GM18519 (cell line): Measurements from ENCODE around the gene STK36.

Experiments used
- ATAC-seq: cut with Tn5 transposase; IDR thresholded peaks from one replicate; pipeline ENCODE4 v1.9.1; 2021; ENCODE audit warnings: mild to moderate bottlenecking, moderate library complexity; ENCODE audit not compliant: unreplicated experiment, low FRiP score

STK36 gene, protein sequence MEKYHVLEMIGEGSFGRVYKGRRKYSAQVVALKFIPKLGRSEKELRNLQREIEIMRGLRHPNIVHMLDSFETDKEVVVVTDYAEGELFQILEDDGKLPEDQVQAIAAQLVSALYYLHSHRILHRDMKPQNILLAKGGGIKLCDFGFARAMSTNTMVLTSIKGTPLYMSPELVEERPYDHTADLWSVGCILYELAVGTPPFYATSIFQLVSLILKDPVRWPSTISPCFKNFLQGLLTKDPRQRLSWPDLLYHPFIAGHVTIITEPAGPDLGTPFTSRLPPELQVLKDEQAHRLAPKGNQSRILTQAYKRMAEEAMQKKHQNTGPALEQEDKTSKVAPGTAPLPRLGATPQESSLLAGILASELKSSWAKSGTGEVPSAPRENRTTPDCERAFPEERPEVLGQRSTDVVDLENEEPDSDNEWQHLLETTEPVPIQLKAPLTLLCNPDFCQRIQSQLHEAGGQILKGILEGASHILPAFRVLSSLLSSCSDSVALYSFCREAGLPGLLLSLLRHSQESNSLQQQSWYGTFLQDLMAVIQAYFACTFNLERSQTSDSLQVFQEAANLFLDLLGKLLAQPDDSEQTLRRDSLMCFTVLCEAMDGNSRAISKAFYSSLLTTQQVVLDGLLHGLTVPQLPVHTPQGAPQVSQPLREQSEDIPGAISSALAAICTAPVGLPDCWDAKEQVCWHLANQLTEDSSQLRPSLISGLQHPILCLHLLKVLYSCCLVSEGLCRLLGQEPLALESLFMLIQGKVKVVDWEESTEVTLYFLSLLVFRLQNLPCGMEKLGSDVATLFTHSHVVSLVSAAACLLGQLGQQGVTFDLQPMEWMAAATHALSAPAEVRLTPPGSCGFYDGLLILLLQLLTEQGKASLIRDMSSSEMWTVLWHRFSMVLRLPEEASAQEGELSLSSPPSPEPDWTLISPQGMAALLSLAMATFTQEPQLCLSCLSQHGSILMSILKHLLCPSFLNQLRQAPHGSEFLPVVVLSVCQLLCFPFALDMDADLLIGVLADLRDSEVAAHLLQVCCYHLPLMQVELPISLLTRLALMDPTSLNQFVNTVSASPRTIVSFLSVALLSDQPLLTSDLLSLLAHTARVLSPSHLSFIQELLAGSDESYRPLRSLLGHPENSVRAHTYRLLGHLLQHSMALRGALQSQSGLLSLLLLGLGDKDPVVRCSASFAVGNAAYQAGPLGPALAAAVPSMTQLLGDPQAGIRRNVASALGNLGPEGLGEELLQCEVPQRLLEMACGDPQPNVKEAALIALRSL (N-terminal part only)

DNA sequence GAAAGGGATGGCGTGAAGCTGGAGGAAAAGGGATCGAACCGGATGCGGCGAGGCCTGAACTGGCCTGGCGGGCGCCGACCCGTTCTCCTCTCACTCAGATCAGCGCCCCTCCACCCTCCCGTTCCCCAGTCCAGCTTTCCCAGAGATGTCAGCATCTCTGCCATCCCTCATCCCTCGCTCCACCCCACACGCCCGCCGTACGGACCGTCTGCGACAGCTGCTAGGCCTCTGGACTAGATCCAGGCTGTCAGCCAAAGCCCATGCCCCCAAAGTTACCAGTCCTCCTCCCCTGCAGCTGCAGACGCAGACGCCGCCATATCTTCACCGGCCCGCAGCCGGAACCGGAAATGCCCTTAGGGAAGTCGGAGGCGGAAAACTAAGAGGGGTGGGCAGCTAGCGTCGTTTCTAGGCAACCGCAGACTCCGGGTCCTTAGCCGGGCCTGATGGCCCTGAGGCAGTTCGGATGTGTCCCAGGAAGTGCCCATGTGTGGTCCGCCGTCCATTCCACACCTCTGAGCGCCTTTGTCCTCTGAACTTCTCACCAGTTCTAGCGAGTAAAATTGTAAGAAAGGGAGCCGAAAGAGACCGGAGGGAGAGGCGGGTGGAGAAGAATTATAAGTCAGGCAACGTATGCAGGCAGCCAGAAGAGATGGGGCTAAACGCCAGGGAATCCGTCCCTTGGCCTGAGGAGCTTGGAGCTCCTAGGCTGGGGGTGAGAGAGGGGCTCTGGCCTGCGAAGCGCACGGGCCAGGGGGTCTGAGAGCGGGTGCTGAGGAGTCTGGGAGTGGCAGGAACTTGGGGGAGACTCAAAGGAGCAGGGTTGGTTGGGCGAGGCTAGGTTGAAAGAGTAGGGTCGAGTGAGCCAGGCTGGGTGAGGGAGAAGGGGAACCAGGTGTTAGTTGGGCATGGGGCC, at the start of gene STK36, which contains the start of gene RNF25:
TSS of gene STK36 (plus strand) at position 433 of the 913 bp plus-strand sequence. CDS start 744 bp downstream, outside the sequence.
TSS of gene RNF25 (minus strand) at position 349 of the 913 bp plus-strand sequence. CDS start at position 317, 32 bp downstream.
- ATAC-seq = peak; percentile 72

DNA sequence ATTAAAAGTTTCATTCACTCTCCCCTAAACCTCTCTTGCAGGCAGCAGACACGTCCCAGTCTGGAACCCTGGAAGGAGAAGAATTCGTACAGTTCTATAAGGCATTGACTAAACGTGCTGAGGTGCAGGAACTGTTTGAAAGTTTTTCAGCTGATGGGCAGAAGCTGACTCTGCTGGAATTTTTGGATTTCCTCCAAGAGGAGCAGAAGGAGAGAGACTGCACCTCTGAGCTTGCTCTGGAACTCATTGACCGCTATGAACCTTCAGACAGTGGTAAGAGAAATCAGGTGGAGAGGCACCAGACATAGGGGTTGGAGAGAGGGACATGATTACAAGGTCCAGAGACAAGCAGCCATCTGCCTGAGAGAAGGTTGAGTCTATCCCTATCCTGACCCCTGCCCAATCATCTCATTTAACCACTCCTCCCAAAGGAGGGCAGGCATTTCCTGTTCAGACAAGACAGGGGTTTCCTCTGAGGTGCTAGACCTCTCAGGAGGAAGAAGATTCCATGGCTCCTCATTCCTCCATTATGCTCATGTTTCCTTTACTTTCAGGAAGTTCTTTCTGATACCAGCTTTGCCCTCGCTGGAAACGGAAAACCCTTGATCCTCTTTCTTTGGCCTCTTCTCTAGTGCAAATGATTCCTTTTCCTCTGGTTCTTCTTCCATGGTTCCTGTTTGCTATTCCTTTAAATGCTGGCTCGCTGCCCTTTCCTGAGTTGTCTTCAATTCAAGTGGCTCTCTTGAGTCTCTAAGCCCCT, 49.1 kb upstream of the STK36 start:
- ATAC-seq = no peak

DNA sequence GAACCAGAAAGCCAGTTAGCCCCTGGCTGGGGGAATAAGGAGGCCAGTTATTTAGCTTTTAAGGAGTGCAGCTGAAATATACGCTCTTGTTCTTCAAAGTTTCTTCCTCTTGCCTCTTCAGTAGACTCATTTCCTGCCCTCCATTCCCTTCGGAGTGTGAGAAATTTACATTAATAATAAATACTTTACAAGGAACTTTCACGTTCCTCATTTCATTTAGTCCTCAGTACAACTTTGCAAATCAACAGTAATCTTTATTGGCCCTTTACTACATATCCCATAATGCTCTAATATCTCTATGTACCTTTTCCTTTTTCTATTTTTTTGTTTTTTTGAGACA, 48.5 kb upstream of the STK36 start:
- no peak for ATAC-seq

DNA sequence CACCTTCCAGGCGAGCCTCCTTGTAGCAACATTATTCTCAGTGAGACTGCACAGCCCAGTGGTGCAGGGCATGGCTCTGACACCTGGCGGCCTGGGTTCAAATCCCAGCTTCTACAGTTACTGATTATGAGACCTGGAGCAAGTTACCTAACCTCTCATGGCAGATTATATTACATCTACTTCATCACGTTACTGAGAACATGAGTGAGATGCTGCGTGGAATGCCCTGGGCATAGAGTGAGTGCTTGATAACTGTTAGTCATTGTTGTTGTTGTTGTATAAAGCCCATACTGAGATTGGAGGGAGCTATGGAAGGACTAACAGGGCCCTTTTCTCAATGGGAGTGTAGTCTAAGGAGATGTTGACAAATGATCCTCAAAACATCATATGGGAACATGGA, 45.5 kb upstream of the STK36 start:
- no peak for ATAC-seq

DNA sequence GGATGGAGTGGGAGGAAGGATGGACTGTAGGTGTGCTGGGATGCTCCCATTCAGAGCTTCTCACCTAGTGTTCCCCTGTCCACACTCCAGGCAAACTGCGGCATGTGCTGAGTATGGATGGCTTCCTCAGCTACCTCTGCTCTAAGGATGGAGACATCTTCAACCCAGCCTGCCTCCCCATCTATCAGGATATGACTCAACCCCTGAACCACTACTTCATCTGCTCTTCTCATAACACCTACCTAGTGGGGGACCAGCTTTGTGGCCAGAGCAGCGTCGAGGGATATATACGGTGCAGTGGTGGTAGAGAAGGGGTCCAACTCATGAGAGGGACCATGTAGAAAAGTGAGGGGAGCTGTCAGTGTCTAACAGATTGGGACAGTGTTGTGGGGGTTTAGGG, 43.9 kb upstream of the STK36 start:
- no peak for ATAC-seq

DNA sequence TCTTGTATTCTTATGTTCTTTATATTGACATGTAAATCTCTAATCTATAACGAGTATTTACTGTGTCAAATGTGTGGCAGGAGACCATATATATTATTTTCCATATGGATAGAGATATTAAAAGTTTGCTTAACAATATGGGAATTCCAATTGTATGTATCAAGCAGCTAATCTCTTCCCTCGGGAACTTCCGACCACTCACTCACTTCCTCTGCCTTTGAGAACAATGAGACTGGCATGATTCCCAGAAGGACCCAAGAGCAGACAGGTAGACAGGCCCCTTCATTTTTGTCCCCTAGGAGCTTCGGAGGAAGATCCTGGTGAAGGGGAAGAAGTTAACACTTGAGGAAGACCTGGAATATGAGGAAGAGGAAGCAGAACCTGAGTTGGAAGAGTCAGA, 40.0 kb upstream of the STK36 start:
- no peak for ATAC-seq

DNA sequence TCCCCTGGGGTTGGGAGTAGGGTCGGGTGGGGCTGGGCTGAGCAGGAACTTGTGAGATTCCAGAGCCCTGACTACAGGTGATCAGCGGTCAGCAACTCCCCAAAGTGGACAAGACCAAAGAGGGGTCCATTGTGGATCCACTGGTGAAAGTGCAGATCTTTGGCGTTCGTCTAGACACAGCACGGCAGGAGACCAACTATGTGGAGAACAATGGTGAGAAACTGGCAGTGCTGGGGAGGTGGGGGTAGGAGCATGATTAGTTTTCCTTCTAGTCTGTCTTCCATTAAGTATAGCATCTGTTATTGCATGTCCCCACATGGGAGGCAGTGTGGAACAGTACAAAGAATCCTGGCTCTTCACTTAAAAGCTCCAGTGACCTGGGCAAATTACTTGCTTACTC, 36.2 kb upstream of the STK36 start:
- ATAC-seq = no peak

DNA sequence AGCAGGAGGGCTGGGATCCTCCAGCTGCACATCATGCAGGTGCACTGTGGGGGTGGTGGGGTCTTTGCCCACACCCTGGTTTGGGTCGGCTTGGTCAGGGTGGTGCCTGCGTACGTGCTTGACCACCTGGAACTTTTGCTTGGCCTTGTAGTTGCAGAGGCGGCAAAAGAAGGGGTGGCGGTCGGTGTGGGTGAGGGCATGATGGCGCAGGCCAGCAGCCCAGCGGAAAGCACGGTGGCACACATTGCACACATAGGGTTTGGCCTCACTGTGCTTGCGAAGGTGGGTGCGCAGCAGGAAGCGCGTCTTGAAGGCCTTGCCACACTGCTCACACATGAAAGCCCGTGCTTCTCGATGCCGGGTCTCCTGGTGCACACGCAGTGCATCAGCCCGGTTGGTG, 33.5 kb upstream of the STK36 start:
- no peak for ATAC-seq

DNA sequence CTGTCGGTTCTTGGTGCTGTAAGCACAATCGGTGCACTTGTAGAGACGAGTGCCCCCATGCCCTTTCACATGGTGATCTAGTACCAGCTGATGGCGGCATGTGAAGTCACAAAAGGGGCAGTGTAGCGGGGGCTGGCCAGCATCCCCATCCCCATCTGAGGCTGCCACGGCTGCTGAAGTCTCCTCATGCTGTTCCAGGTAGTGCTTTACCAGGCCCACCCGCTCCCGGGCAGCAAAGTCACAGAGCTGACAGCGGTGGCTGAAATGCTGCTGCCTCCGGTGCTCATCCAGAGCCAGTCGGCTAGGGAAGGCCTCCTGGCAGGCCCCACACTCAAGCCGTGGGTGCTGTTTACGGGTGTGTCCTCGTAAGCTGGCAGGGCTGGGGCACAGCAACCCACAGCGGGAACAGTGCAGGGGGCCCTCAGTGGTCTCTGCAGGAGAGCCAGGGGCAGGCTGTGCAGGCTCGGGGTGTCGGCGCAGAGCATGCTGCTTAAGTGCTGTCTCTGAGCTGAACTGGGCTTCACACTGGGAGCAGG, 29.7 kb upstream of the STK36 start:
- no peak for ATAC-seq

DNA sequence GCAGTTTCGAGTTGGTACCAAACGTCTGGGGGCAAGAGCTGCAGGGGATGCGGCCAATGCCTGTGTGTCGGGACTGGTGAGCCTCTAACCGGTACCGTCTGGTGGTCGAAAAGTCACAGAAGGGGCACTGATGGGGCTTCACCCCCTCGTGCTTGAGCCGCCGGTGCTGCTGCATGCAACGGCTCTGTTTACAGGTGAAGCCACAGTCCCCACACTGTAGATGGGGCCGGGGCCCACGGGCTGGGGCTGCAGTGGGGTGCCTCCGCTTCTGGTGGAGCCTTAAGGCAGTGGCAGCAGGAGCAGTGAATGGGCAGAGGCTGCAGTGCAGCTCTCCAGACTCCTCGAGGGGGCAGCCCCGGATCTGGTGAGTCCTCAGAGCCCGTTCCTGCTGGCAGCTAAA, 29.1 kb upstream of the STK36 start:
- no peak for ATAC-seq

DNA sequence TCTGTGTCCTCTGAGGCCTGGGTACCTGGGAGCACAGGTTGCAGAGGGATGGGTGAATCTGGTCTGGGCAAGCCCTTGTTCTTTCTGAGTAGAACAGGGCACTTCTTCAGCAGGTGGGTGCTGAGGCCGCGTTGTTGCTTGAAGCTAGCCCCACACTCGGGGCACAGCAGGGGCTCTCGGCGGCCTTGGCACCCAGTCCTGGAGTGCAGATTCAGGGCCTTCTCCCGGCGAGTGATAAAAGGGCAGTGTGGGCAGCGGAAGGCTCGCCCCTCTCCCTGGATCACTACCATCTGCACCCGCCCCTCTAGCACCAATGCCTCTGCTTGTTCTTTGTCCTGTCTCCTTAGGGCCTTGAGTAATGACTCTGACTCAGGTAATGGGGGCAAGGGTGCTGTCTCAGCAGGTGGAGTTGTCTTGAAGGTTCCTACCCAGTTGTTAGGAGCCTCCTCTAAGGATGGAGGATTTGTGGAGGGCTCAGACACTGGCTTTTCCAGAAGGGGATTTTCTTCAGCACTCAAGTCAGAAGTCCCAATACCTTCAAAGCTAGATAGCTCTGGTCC, 28.1 kb upstream of the STK36 start:
- ATAC-seq = no peak

DNA sequence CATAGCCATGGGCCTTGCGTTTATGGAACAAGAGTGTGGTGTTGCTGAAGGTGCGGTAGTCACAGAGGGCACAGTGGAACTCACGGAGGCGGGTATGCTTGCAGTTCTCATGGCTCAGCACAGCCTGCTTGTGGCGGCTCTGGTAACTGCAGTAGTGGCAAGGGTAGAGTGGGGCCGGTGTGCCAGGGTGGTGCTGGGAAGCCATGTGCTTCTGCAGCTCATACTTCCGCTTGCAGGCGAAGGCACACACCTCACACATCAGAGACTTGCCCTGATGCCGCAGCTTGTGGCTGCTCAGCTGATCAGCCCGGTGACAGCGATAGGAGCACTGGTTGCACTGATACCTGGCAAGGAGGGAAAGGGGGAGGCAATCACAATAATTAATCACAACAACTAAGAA, 27.2 kb upstream of the STK36 start:
- no peak for ATAC-seq

DNA sequence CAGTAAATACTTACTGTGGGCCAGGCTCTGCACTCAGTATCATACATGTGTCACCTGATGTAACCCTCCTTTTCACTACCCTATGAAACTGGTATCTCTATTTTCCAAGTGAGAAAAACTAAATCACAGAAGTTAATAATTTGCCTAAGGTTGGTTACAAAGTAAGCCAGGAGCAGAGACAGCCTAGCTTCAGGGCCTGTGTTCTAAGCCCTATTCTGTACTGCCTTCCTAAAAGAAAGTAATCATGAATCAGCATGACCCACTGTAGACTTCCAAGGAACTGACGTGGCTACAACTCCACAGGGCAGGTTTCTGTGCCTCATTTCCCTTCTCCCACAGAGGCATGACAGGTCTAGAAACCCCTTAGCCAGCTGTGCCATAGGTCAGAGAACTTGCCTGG, 26.8 kb upstream of the STK36 start:
- ATAC-seq = no peak

DNA sequence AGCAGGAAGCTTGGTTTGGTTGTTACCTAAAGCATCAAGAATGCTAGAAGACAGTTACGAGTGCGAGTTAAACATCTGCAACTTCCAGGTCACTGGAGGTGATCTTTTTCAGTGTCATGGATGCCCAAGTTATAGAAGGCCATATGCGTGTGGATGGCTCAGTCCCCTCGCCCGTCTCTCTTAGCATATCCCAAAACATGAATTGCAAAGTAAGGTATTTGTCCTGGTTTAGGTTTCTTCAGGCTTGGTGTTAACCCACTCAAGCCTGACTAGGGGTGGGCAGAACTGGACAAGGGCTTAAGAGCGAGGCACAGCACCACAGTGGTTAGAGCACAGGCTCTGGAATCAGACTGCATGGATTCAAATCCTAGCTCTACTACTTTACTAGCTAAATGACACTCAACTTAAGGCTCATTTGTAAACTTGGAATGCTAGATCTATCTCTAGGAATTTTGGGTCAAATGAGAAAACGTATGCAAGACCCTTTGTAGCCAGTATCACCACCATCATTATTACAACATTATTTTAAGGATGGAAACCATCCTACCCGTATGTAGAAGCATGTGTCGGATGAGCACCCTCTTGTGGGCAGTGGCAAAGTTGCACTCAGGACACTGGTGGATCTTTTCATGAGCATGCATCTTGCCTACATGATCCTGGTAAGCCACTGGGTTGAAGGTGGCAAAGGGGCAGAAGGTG, 23.6 kb upstream of the STK36 start:
- no peak for ATAC-seq

DNA sequence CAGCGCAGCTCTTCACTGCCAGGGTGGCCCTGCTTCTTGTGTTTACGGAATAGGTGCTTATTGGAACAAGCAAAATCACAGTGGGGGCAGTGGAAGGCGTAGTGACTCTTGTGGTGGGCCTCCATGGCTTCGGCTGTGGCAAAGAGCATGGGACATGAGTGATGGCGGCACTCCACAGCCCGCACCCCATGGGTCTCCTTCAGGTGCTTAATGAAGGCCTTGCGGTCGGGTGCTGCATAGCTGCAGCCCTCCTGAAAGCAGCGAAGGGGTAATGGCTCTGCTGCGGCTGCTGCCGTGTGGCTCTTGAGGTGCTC, 23.1 kb upstream of the STK36 start:
- no peak for ATAC-seq

DNA sequence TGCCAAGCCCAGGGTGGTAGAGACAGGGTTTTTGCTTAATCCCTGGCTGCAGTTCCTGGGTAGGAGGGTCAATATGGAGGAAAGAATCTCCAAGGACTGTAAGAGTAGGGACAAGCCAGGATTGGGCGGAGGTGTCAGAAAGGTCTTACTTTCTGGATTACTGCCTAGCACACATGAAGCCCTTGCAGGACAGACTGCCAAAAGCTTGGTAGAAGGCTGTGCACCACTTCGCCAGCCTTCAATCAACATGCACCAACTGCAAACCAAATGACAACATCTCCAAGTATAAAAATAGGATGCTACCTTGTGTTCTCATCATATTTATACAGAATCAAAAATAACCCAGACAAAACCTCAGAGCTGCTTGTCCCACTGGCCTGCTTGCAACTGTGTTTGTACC, 16.1 kb upstream of the STK36 start:
- ATAC-seq = no peak

DNA sequence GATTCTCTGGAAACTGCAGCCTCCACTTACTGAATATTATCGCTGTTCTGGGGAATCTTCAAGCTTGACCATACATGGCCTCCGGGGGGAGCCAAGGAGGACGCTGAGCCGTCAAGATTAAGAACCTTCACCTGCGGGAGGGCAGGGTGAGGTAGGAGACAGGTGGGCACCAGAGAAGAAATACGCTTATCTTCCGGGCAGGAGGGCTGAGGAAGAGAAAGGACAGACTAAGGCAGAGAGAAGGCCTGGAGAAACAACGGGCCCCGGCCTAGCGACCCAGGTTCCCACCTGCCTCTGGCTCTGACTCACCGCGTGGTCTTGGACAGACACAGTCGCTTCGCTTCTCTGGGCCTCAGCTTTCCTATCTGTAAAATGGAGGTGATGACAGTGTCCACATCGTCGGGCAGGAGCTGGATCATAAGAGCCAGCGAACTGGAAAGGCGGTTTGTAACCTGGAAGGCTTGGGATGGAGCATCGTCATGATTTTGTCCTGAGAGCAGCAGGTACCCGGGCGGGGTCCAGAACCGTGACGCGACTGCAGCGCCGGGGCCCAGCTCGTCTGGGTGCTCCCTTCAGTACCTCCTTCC, 13.1 kb upstream of the STK36 start:
- peak; percentile 32 for ATAC-seq
